WTC11 (cell line): Measurements from ENCODE around the gene ZNF516. TPM values are rescaled to one million over a fixed set of nuclear protein-coding genes. Genes with fewer than 3 reads are reported as not detected.

ENCODE experiments used
- ATAC-seq: fragments of 200-7000 bp; cut with Tn5 transposase; 2 replicates; pipeline ENCODE4 v1.10.0; 2021; ENCODE audit warnings: mild to moderate bottlenecking, moderate library complexity
- CTCF ChIA-PET: fragments of 300-600 bp; sonication (Branson Sonifier 250); formaldehyde crosslinking; loops from one replicate; lab custom pipeline; 2021; ENCODE audit warnings: antibody characterized with exemption; lab: Charles Lee
- POLR2A ChIA-PET: fragments of 350-600 bp; sonication (Branson Sonifier 250); formaldehyde crosslinking; loops from one replicate; lab custom pipeline; 2021; ENCODE audit warnings: antibody characterized with exemption; lab: Charles Lee
- DNase-seq: peaks from one replicate; pipeline ENCODE4 v3.0.0; 2021; ENCODE audit warnings: low spot score
- H3K27ac Mint-ChIP-seq: 2 replicates; pipeline ENCODE4 v1.8.0; 2021; ENCODE audit warnings: mixed read lengths
- H3K27me3 Mint-ChIP-seq: 2 replicates; pipeline ENCODE4 v1.8.0; 2021; ENCODE audit warnings: low read depth, mild to moderate bottlenecking, moderate library complexity, mixed read lengths
- H3K36me3 Mint-ChIP-seq: 2 replicates; pipeline ENCODE4 v1.8.0; 2021; ENCODE audit warnings: mixed read lengths
- H3K4me1 Mint-ChIP-seq: 2 replicates; pipeline ENCODE4 v1.8.0; 2022; ENCODE audit warnings: mixed read lengths
- H3K4me3 Mint-ChIP-seq: 2 replicates; pipeline ENCODE4 v1.8.0; 2021; ENCODE audit warnings: mild to moderate bottlenecking, moderate library complexity, mixed read lengths
- H3K9me3 Mint-ChIP-seq: 2 replicates; pipeline ENCODE4 v1.8.0; 2021; ENCODE audit warnings: mixed read lengths
- CREM ChIP-seq: sonication (generic); formaldehyde crosslinking; IDR thresholded peaks from 2 replicates; pipeline ENCODE4 v1.8.1; 2022; ENCODE audit warnings: mild to moderate bottlenecking, missing genetic modification reagents, moderate library complexity
- ESRRA ChIP-seq: sonication (generic); formaldehyde crosslinking; IDR thresholded peaks from 2 replicates; pipeline ENCODE4 v1.8.1; 2022; ENCODE audit warnings: mild to moderate bottlenecking, missing genetic modification reagents, borderline replicate concordance
- FOXK1 ChIP-seq: sonication (generic); formaldehyde crosslinking; IDR thresholded peaks from 2 replicates; pipeline ENCODE4 v1.8.0; 2022; ENCODE audit warnings: mild to moderate bottlenecking, moderate library complexity, missing genetic modification reagents
- GABPB1 ChIP-seq: sonication (generic); formaldehyde crosslinking; IDR thresholded peaks from 2 replicates; pipeline ENCODE4 v1.8.1; 2023; ENCODE audit warnings: mild to moderate bottlenecking, missing genetic modification reagents
- JAZF1 ChIP-seq: fragments of 250-450 bp; sonication (Bioruptor Pico); IDR thresholded peaks from 2 replicates; pipeline ENCODE4 v1.9.0; 2021; ENCODE audit warnings: moderate library complexity, mild to moderate bottlenecking, inconsistent platforms
- MXD4 ChIP-seq: fragments of 250-450 bp; sonication (Bioruptor Pico); IDR thresholded peaks from 2 replicates; pipeline ENCODE4 v1.8.0; 2021; ENCODE audit warnings: mild to moderate bottlenecking, moderate library complexity, borderline replicate concordance
- NFATC4 ChIP-seq: fragments of 250-450 bp; sonication (Bioruptor Pico); IDR thresholded peaks from 2 replicates; pipeline ENCODE4 v1.9.0; 2021; ENCODE audit warnings: mild to moderate bottlenecking
- OVOL2 ChIP-seq: fragments of 250-450 bp; sonication (Bioruptor Pico); IDR thresholded peaks from 2 replicates; pipeline ENCODE4 v1.9.0; 2021; ENCODE audit warnings: mild to moderate bottlenecking, borderline replicate concordance
- TP53 ChIP-seq: sonication (generic); formaldehyde crosslinking; IDR thresholded peaks from 2 replicates; pipeline ENCODE4 v1.8.1; 2023; ENCODE audit warnings: mild to moderate bottlenecking, missing genetic modification reagents
- total RNA-seq: library from RNA; stranded (reverse); gene quantifications from 3 replicates; pipeline ENCODE4 v1.2.3, GENCODE V29; 2021
- TF ChIP-seq, protein P1 (sequence below): sonication (generic); formaldehyde crosslinking; IDR thresholded peaks from 2 replicates; pipeline ENCODE4 v1.8.1; 2023; ENCODE audit warnings: mild to moderate bottlenecking, missing genetic modification reagents
- TF ChIP-seq, protein P2 (sequence below): sonication (generic); formaldehyde crosslinking; IDR thresholded peaks from 2 replicates; pipeline ENCODE4 v1.8.0; 2023; ENCODE audit warnings: missing genetic modification reagents, mild to moderate bottlenecking, borderline replicate concordance
- TF ChIP-seq, protein P3 (sequence below): fragments of 250-450 bp; sonication (Bioruptor Pico); IDR thresholded peaks from 2 replicates; pipeline ENCODE4 v1.9.0; 2021; ENCODE audit warnings: moderate library complexity, mild to moderate bottlenecking, inconsistent platforms, borderline replicate concordance
- TF ChIP-seq, protein P4 (sequence below): sonication (generic); formaldehyde crosslinking; conservative IDR thresholded peaks from 2 replicates; pipeline ENCODE4 v1.8.1; 2022; ENCODE audit warnings: mild to moderate bottlenecking, missing genetic modification reagents

ZNF516 gene
- total RNA-seq, 1 experiment from 2014 or later: 58.6 TPM

DNA sequence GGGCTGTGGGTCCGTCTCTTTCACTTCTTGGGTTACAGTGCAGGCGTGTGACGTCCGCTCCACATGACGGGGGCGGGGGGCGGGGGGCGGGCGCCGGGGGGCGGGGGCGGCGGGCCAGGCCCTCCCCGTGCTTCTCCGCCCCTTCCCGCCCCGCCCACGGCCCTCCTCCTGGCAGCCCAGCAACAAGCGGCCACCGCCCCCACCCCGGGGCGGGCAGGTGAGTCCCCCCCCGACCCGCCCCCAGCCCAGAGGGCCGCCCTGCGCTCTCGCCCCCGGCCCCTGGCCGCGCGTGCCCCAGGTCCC is 3.6 kb downstream of the ZNF516 start (continued):
- TF ChIP-seq, protein P1, sequence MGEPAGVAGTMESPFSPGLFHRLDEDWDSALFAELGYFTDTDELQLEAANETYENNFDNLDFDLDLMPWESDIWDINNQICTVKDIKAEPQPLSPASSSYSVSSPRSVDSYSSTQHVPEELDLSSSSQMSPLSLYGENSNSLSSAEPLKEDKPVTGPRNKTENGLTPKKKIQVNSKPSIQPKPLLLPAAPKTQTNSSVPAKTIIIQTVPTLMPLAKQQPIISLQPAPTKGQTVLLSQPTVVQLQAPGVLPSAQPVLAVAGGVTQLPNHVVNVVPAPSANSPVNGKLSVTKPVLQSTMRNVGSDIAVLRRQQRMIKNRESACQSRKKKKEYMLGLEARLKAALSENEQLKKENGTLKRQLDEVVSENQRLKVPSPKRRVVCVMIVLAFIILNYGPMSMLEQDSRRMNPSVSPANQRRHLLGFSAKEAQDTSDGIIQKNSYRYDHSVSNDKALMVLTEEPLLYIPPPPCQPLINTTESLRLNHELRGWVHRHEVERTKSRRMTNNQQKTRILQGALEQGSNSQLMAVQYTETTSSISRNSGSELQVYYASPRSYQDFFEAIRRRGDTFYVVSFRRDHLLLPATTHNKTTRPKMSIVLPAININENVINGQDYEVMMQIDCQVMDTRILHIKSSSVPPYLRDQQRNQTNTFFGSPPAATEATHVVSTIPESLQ (CRISPR knock-in tag): no peak
- TF ChIP-seq TP53 (CRISPR knock-in tag): no peak
- TF ChIP-seq, protein P2, sequence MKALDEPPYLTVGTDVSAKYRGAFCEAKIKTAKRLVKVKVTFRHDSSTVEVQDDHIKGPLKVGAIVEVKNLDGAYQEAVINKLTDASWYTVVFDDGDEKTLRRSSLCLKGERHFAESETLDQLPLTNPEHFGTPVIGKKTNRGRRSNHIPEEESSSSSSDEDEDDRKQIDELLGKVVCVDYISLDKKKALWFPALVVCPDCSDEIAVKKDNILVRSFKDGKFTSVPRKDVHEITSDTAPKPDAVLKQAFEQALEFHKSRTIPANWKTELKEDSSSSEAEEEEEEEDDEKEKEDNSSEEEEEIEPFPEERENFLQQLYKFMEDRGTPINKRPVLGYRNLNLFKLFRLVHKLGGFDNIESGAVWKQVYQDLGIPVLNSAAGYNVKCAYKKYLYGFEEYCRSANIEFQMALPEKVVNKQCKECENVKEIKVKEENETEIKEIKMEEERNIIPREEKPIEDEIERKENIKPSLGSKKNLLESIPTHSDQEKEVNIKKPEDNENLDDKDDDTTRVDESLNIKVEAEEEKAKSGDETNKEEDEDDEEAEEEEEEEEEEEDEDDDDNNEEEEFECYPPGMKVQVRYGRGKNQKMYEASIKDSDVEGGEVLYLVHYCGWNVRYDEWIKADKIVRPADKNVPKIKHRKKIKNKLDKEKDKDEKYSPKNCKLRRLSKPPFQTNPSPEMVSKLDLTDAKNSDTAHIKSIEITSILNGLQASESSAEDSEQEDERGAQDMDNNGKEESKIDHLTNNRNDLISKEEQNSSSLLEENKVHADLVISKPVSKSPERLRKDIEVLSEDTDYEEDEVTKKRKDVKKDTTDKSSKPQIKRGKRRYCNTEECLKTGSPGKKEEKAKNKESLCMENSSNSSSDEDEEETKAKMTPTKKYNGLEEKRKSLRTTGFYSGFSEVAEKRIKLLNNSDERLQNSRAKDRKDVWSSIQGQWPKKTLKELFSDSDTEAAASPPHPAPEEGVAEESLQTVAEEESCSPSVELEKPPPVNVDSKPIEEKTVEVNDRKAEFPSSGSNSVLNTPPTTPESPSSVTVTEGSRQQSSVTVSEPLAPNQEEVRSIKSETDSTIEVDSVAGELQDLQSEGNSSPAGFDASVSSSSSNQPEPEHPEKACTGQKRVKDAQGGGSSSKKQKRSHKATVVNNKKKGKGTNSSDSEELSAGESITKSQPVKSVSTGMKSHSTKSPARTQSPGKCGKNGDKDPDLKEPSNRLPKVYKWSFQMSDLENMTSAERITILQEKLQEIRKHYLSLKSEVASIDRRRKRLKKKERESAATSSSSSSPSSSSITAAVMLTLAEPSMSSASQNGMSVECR: no peak
- TF ChIP-seq GABPB1: no peak
- TF ChIP-seq OVOL2 (CRISPR knock-in tag): no peak
- no peak for TF ChIP-seq JAZF1 (CRISPR knock-in tag)
- no peak for TF ChIP-seq CREM (CRISPR knock-in tag)
- TF ChIP-seq, protein P3, sequence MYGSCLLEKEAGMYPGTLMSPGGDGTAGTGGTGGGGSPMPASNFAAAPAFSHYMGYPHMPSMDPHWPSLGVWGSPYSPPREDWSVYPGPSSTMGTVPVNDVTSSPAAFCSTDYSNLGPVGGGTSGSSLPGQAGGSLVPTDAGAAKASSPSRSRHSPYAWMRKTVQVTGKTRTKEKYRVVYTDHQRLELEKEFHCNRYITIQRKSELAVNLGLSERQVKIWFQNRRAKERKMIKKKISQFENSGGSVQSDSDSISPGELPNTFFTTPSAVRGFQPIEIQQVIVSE (CRISPR knock-in tag): no peak
- TF ChIP-seq, protein P4, sequence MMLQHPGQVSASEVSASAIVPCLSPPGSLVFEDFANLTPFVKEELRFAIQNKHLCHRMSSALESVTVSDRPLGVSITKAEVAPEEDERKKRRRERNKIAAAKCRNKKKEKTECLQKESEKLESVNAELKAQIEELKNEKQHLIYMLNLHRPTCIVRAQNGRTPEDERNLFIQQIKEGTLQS (CRISPR knock-in tag): no peak
- TF ChIP-seq, all 79 proteins: peak for 0

DNA sequence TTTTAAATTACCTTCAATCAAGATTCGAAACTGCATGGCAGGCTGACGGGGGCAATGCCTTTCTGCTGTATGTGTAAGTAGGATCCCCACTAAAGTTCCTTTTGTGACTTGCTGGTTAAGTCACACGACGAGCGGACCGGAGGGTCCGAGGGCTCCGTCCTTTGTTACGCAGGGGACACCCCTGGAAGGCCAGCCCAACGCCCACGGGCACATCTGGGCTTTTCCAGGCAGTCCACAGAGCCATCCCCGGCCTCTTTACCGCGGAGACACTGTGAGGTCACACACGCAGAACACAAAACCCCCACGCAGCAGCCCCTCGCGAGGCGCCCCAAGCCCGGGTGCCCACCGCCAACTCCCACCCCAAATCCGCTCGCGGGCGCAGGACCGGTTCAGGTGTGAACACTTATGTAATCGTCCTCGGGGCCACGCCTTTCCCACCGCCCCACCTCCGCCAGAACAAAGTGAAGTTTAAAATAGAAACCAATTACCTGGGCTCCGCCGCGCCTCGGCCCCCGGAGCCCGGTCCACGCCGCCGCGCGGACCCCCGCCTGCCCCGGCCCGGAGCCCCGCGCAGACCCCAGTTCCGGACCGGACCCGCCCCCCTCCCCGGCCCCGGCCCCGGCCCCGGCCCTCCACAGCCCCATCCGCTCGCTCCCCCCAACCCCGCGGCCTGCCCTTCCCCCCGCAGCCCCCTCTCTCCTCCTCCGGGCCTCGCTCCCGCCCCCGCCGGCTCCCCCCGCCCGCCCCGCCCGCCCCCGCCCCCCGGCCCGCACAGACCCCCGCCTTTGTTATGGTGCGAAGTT is 4.2 kb downstream of the ZNF516 start:
- DNase-seq: peak; percentile 50

DNA sequence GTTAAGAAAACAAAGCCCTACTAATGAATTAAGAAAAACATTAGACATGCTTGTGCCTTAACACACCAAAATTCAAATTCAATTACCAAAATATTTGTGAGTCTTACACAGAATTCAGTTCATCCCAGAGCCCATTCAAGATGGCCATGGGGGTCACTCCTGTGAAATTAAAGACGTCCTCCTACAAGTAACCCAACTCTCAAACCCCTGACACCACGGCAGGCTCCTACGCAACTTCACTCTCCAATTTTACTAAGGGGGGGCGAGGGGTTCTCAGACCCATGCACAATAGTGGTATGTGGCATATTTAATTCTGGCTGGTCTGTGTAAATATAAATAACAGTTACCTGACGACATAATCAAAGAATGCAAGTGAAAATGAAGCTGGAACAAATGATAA is 5.0 kb downstream of the ZNF516 start:
- H3K36me3 Mint-ChIP-seq: no peaks in the 10 kb centered on the region
- ATAC-seq: no peak
- no peak for DNase-seq
- no peak for TF ChIP-seq MXD4 (CRISPR knock-in tag)
- ChIA-PET CTCF (interaction anchor here (0.8 to 1.0 kb wide), 3 partner anchors 9 to 169 kb away, joined by 3 to 6 read pairs (median 3); no protein-coding TSS in a partner anchor), POLR2A (interaction anchor here (0.8 to 0.9 kb wide), 2 partner anchors 8 to 31 kb away, joined by 3 to 4 read pairs; no protein-coding TSS in a partner anchor)
- peaks cover 50% of the 10 kb centered on the region for H3K27me3 Mint-ChIP-seq
- H3K4me1 Mint-ChIP-seq: peaks cover 62% of the 10 kb centered on the region
- no peaks in the 10 kb centered on the region for H3K9me3 Mint-ChIP-seq
- H3K4me3 Mint-ChIP-seq: peak overlapping the region; percentile 90
- peak overlapping the region; percentile 19; the same call in 1 of the 2 replicates for H3K27ac Mint-ChIP-seq

More for the DNA sequence above, 4.2 kb downstream of the ZNF516 start:
- Mint-ChIP-seq H3K9me3 (no peaks in the 10 kb centered on the region), H3K27ac (peak overlapping the region; percentile 74), H3K4me1 (peaks cover 55% of the 10 kb centered on the region), H3K4me3 (peak overlapping the region; percentile 90), H3K36me3 (no peaks in the 10 kb centered on the region), H3K27me3 (peaks cover 53% of the 10 kb centered on the region)
- ChIA-PET POLR2A (interaction anchor here (0.8 to 0.9 kb wide), 2 partner anchors 9 to 30 kb away, joined by 3 to 4 read pairs; no protein-coding TSS in a partner anchor), CTCF (interaction anchor here (0.8 to 1.0 kb wide), 3 partner anchors 10 to 168 kb away, joined by 3 to 6 read pairs (median 3); no protein-coding TSS in a partner anchor)
- no peak for ATAC-seq
- no peak for TF ChIP-seq NFATC4 (CRISPR knock-in tag)
- 0 out of 2 replicates have a peak, but pooled peaks have one; percentile 32 for TF ChIP-seq FOXK1 (CRISPR knock-in tag)
- TF ChIP-seq ESRRA: no peak
